Suprapubic skin (tissue), 4 donors: ENCODE data around the gene IFNL4. TPM values are rescaled to one million over a fixed set of nuclear protein-coding genes. Genes with fewer than 3 reads are reported as not detected.

Experiments used
- DNase-seq, 2 donors: peaks; one replicate each; pipeline ENCODE4 v3.0.0-alpha.2; 2019; ENCODE audit warnings: low spot score in 2 of 2
- H3K27ac ChIP-seq: fragments of 200-600 bp; sonication (generic); one replicate; pipeline ENCODE4 v1.5.1; 2019
- H3K27me3 ChIP-seq: fragments of 200-600 bp; sonication (generic); one replicate; pipeline ENCODE4 v1.5.1; 2019
- H3K36me3 ChIP-seq: fragments of 200-600 bp; sonication (generic); one replicate; pipeline ENCODE4 v1.5.1; 2019
- H3K4me1 ChIP-seq: fragments of 200-600 bp; sonication (generic); one replicate; pipeline ENCODE4 v1.5.1; 2019
- H3K4me3 ChIP-seq: fragments of 200-600 bp; sonication (generic); one replicate; pipeline ENCODE4 v1.5.1; 2019; ENCODE audit warnings: mild to moderate bottlenecking
- H3K9me3 ChIP-seq: fragments of 200-600 bp; sonication (generic); one replicate; pipeline ENCODE4 v1.5.1; 2019
- EP300 ChIP-seq: sonication (generic); formaldehyde crosslinking; IDR thresholded peaks from one replicate; pipeline ENCODE4 v1.6.1; 2017; ENCODE audit warnings: antibody characterized with exemption
- POLR2A ChIP-seq, 2 donors: fragments of 450-650 bp; IDR thresholded peaks; one replicate each; pipeline ENCODE4 v1.6.1; 2017; ENCODE audit warnings: antibody characterized with exemption in 2 of 2, mild to moderate bottlenecking in 2 of 2, moderate library complexity in 2 of 2
- POLR2AphosphoS5 ChIP-seq, 3 donors: sonication (generic); formaldehyde crosslinking; IDR thresholded peaks; one replicate each; pipeline ENCODE4 v1.6.1; 2017; ENCODE audit warnings: antibody characterized with exemption in 3 of 3
- WGBS: methylation state at CpG from one replicate; pipeline ENCODE4 v1.1.5; 2018; 5-methylcytosine and 5-hydroxymethylcytosine counted together
- total RNA-seq, 4 donors: library from RNA; depleted of rRNA; stranded (reverse); fragments of >200 nt; gene quantifications; one replicate each; pipeline ENCODE4 v1.1.0, GENCODE V29; 2016
- TF ChIP-seq, protein P1 (sequence below), 2 donors: fragments of 200-600 bp in 1 of 2; fragments of 450-650 bp in 1 of 2; sonication (generic) in 1 of 2; IDR thresholded peaks; one replicate each; pipeline ENCODE4 v1.5.1; 2016 to 2019; ENCODE audit warnings: antibody characterized with exemption in 2 of 2, mild to moderate bottlenecking in 1 of 2, moderate library complexity in 1 of 2

Gene IFNL4
- total RNA-seq, 4 donors from 2014 or later = not detected

GRCh38 chr19:39254531-39255345 lies 6.1 kb upstream of the IFNL4 start:
- H3K27ac ChIP-seq = no peak overlapping the region
- H3K4me3 ChIP-seq = no peak overlapping the region
- TF ChIP-seq, protein P1, sequence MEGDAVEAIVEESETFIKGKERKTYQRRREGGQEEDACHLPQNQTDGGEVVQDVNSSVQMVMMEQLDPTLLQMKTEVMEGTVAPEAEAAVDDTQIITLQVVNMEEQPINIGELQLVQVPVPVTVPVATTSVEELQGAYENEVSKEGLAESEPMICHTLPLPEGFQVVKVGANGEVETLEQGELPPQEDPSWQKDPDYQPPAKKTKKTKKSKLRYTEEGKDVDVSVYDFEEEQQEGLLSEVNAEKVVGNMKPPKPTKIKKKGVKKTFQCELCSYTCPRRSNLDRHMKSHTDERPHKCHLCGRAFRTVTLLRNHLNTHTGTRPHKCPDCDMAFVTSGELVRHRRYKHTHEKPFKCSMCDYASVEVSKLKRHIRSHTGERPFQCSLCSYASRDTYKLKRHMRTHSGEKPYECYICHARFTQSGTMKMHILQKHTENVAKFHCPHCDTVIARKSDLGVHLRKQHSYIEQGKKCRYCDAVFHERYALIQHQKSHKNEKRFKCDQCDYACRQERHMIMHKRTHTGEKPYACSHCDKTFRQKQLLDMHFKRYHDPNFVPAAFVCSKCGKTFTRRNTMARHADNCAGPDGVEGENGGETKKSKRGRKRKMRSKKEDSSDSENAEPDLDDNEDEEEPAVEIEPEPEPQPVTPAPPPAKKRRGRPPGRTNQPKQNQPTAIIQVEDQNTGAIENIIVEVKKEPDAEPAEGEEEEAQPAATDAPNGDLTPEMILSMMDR (IDR thresholded peaks at IDR 0.05) = no peak
- TF ChIP-seq POLR2AphosphoS5 (IDR thresholded peaks at IDR 0.05) = no peak
- no peak for TF ChIP-seq POLR2A (IDR thresholded peaks at IDR 0.05)
- no peak for TF ChIP-seq EP300
- H3K27me3 ChIP-seq = peaks cover 26% of the 10 kb centered on the region
- H3K4me1 ChIP-seq = no peaks in the 10 kb centered on the region
- H3K9me3 ChIP-seq = no peaks in the 10 kb centered on the region
- H3K36me3 ChIP-seq = no peaks in the 10 kb centered on the region
- 75% methylated on average over 22 of the region's 29 CpGs for WGBS
- no peak for DNase-seq

GRCh38 chr19:39253374-39254149 lies 4.9 kb upstream of the IFNL4 start:
- no peak for TF ChIP-seq POLR2A (IDR thresholded peaks at IDR 0.05)
- TF ChIP-seq EP300 = no peak
- TF ChIP-seq, protein P1 (IDR thresholded peaks at IDR 0.05) = no peak
- TF ChIP-seq POLR2AphosphoS5 (IDR thresholded peaks at IDR 0.05) = no peak
- WGBS = 87% methylated on average over 8 of the region's 8 CpGs
- peaks cover 35% of the 10 kb centered on the region for H3K27me3 ChIP-seq

GRCh38 chr19:39252458-39252857 lies 3.8 kb upstream of the IFNL4 start:
- TF ChIP-seq EP300 = no peak
- peaks cover 6% of the 10 kb centered on the region for H3K4me1 ChIP-seq
- no peaks in the 10 kb centered on the region for H3K9me3 ChIP-seq
- H3K36me3 ChIP-seq = no peaks in the 10 kb centered on the region
- 71% methylated on average over 3 of the region's 3 CpGs for WGBS
- no peak overlapping the region for H3K27ac ChIP-seq
- H3K4me3 ChIP-seq = no peak overlapping the region
- no peak for DNase-seq
- peaks cover 41% of the 10 kb centered on the region for H3K27me3 ChIP-seq

More at GRCh38 chr19:39253374-39254149, 4.9 kb upstream of the IFNL4 start:
- Histone ChIP-seq H3K27ac (no peak overlapping the region), H3K36me3 (no peaks in the 10 kb centered on the region), H3K4me3 (no peak overlapping the region), H3K4me1 (no peaks in the 10 kb centered on the region), H3K9me3 (no peaks in the 10 kb centered on the region)
- no peak for DNase-seq

- H3K4me3 ChIP-seq = no peak overlapping the region
- H3K36me3 ChIP-seq = no peaks in the 10 kb centered on the region
- peaks cover 47% of the 10 kb centered on the region for H3K27me3 ChIP-seq
- H3K4me1 ChIP-seq = peaks cover 13% of the 10 kb centered on the region
- TF ChIP-seq POLR2AphosphoS5 (IDR thresholded peaks at IDR 0.05) (no peak), POLR2A (IDR thresholded peaks at IDR 0.05) (no peak), EP300 (no peak)
- TF ChIP-seq, protein P1 (IDR thresholded peaks at IDR 0.05) = no peak
- no peak overlapping the region for H3K27ac ChIP-seq
- DNase-seq = no peak
- WGBS = 67% methylated on average over 3 of the region's 3 CpGs
- no peaks in the 10 kb centered on the region for H3K9me3 ChIP-seq
Measured at GRCh38 chr19:39251846-39252245, 3.2 kb upstream of the IFNL4 start.

- Histone ChIP-seq H3K4me1 (peaks cover 13% of the 10 kb centered on the region), H3K27ac (no peak overlapping the region), H3K27me3 (peaks cover 43% of the 10 kb centered on the region), H3K36me3 (no peaks in the 10 kb centered on the region), H3K9me3 (no peaks in the 10 kb centered on the region), H3K4me3 (no peak overlapping the region)
- no peak for DNase-seq
- TF ChIP-seq EP300 (no peak), POLR2AphosphoS5 (IDR thresholded peaks at IDR 0.05) (no peak), POLR2A (IDR thresholded peaks at IDR 0.05) (no peak)
- TF ChIP-seq, protein P1 (IDR thresholded peaks at IDR 0.05) = no peak
- WGBS = 83% methylated on average over 5 of the region's 5 CpGs
Measured at GRCh38 chr19:39251081-39251480, 2.4 kb upstream of the IFNL4 start.
